GM23248 (cell line): Measurements from ENCODE around the gene TIMM44. TPM values are rescaled to one million over a fixed set of nuclear protein-coding genes. Genes with fewer than 3 reads are reported as not detected.
A peak's percentile ranks its signal among the peaks of the same experiment; 100 is the strongest.

ENCODE experiments used
- DNase-seq: peaks from one replicate; pipeline ENCODE4 v3.0.0-alpha.2; 2015
- H2AFZ ChIP-seq: fragments of 200-600 bp; sonication (generic); 2 replicates; pipeline ENCODE4 v1.6.1; 2016; ENCODE audit warnings: antibody characterized with exemption
- H3F3A ChIP-seq: fragments of 200-600 bp; sonication (generic); 2 replicates; pipeline ENCODE4 v1.6.1; 2016; ENCODE audit warnings: mild to moderate bottlenecking, antibody characterized with exemption, mixed run types; ENCODE audit not compliant: insufficient read depth
- H3K27ac ChIP-seq: fragments of 200-600 bp; sonication (generic); 2 replicates; pipeline ENCODE4 v1.5.1; 2016; ENCODE audit warnings: mild to moderate bottlenecking
- H3K27me3 ChIP-seq: fragments of 200-600 bp; sonication (generic); replicated peaks from 2 replicates; pipeline ENCODE4 v1.6.1; 2016; ENCODE audit warnings: mild to moderate bottlenecking; ENCODE audit not compliant: insufficient read depth
- H3K36me3 ChIP-seq: fragments of 200-600 bp; sonication (generic); 2 replicates; pipeline ENCODE4 v1.6.1; 2016; ENCODE audit warnings: low read depth, mild to moderate bottlenecking
- H3K4me1 ChIP-seq: fragments of 200-600 bp; sonication (generic); 2 replicates; pipeline ENCODE4 v1.6.1; 2016; ENCODE audit warnings: mild to moderate bottlenecking; ENCODE audit not compliant: insufficient read depth
- H3K4me2 ChIP-seq: fragments of 200-600 bp; sonication (generic); one replicate; pipeline ENCODE4 v1.6.1; 2016; ENCODE audit warnings: mild to moderate bottlenecking; ENCODE audit not compliant: unreplicated experiment
- H3K4me3 ChIP-seq: fragments of 200-600 bp; sonication (generic); 2 replicates; pipeline ENCODE4 v1.5.1; 2016; ENCODE audit warnings: mild to moderate bottlenecking
- H3K79me2 ChIP-seq: fragments of 200-600 bp; sonication (generic); 2 replicates; pipeline ENCODE4 v1.6.1; 2016; ENCODE audit warnings: mild to moderate bottlenecking; ENCODE audit not compliant: insufficient read depth
- H3K9ac ChIP-seq: fragments of 200-600 bp; sonication (generic); 2 replicates; pipeline ENCODE4 v1.6.1; 2016; ENCODE audit warnings: mild to moderate bottlenecking
- H3K9me2 ChIP-seq: fragments of 200-600 bp; sonication (generic); 2 replicates; pipeline ENCODE4 v1.6.1; 2016; ENCODE audit warnings: mixed run types, mild to moderate bottlenecking, moderate library complexity; ENCODE audit not compliant: insufficient read depth
- H3K9me3 ChIP-seq: fragments of 200-600 bp; sonication (generic); one replicate; pipeline ENCODE4 v1.6.1; 2017; ENCODE audit warnings: low read depth
- H4K20me1 ChIP-seq: fragments of 200-600 bp; sonication (generic); 2 replicates; pipeline ENCODE4 v1.6.0; 2016; ENCODE audit not compliant: insufficient read depth
- EZH2 ChIP-seq: fragments of 200-600 bp; sonication (generic); IDR thresholded peaks from 2 replicates; pipeline ENCODE4 v1.6.1; 2018; ENCODE audit warnings: antibody characterized with exemption, mild to moderate bottlenecking; ENCODE audit not compliant: insufficient read depth, poor library complexity, severe bottlenecking
- EZH2phosphoT487 ChIP-seq: fragments of 200-600 bp; sonication (generic); IDR thresholded peaks from 2 replicates; pipeline ENCODE4 v1.6.1; 2018; ENCODE audit warnings: antibody characterized with exemption, moderate library complexity, mild to moderate bottlenecking, low read depth; ENCODE audit not compliant: insufficient read depth
- WGBS, 2 experiments: methylation state at CpG; one replicate each; pipeline ENCODE4 v1.1.6; 2015 to 2017; ENCODE audit warnings: low lambda C conversion rate in 2 of 2, low coverage in 1 of 2; ENCODE audit errors: missing lambda C conversion rate in 2 of 2; 5-methylcytosine and 5-hydroxymethylcytosine counted together
- in situ Hi-C: fragments of 300-500 bp; cut with MboI; formaldehyde crosslinking; loops from 2 replicates; pipeline ENCODE4 v1.15.0; 2020
- polyA plus RNA-seq: library from polyadenylated mRNA; unstranded; fragments of >200 nt; fragmentation: Nextera tagmentation; extraction: Ambion mirVana; gene quantifications from 2 replicates; pipeline ENCODE4 v1.2.1, GENCODE V29; 2016
- total RNA-seq: library from RNA; depleted of rRNA; stranded (reverse); fragments of >200 nt; shearing (Covaris generic); gene quantifications from 2 replicates; pipeline ENCODE4 v1.2.3, GENCODE V29; 2014

Gene TIMM44
- total and polyA plus RNA-seq, 2 experiments from 2014 or later, result 25.8 to 53.1 TPM

- H3K4me3 ChIP-seq, result no peak overlapping the region
- H3K27ac ChIP-seq, result no peak overlapping the region
- H3K4me2 ChIP-seq, result no peak overlapping the region
- no peaks in the 10 kb centered on the region for H3F3A ChIP-seq
- H3K79me2 ChIP-seq, result no peaks in the 10 kb centered on the region
- no peak overlapping the region for H3K9ac ChIP-seq
- H3K36me3 ChIP-seq, result peaks cover 3% of the 10 kb centered on the region; the same call in 1 of the 2 replicates
- no peaks in the 10 kb centered on the region for H3K9me2 ChIP-seq
- no peaks in the 10 kb centered on the region for H4K20me1 ChIP-seq
- no peak overlapping the region for H2AFZ ChIP-seq
- WGBS, 2 experiments, result 93 to 94% methylated on average over 11 of the region's 11 CpGs
- in situ Hi-C loops, result loop anchor here (10.0 kb wide), 1 partner anchor 275 kb away; no protein-coding TSS in a partner anchor
- H3K27me3 ChIP-seq, result no peaks in the 10 kb centered on the region
- no peak for TF ChIP-seq EZH2phosphoT487
- DNase-seq, result no peak
- H3K9me3 ChIP-seq, result no peaks in the 10 kb centered on the region
- no peaks in the 10 kb centered on the region for H3K4me1 ChIP-seq
These were observed 26.1 kb upstream of the TIMM44 start for GRCh38 chr19:7969555-7969939.

- peaks cover 3% of the 10 kb centered on the region; the same call in 1 of the 2 replicates for H3K36me3 ChIP-seq
- no peaks in the 10 kb centered on the region for H3F3A ChIP-seq
- TF ChIP-seq EZH2phosphoT487 (no peak), EZH2 (no peak)
- H2AFZ ChIP-seq, result no peak overlapping the region
- no peaks in the 10 kb centered on the region for H4K20me1 ChIP-seq
- H3K79me2 ChIP-seq, result no peaks in the 10 kb centered on the region
- H3K27ac ChIP-seq, result no peak overlapping the region
- peak; percentile 47 for DNase-seq
- H3K4me1 ChIP-seq, result no peaks in the 10 kb centered on the region
- H3K4me2 ChIP-seq, result no peak overlapping the region
- H3K9ac ChIP-seq, result no peak overlapping the region
- in situ Hi-C loops, result loop anchor here (10.0 kb wide), 1 partner anchor 276 kb away; no protein-coding TSS in a partner anchor
- H3K27me3 ChIP-seq, result no peaks in the 10 kb centered on the region
- no peak overlapping the region for H3K4me3 ChIP-seq
- H3K9me3 ChIP-seq, result no peaks in the 10 kb centered on the region
- 84 to 88% methylated on average over 20 of the region's 20 CpGs for WGBS, 2 experiments
- no peaks in the 10 kb centered on the region for H3K9me2 ChIP-seq
These were observed 25.5 kb upstream of the TIMM44 start for GRCh38 chr19:7968796-7969554.

- no peaks in the 10 kb centered on the region for H3K27me3 ChIP-seq
- H3F3A ChIP-seq, result no peaks in the 10 kb centered on the region
- no peaks in the 10 kb centered on the region for H3K4me1 ChIP-seq
- H3K79me2 ChIP-seq, result no peaks in the 10 kb centered on the region
- H2AFZ ChIP-seq, result no peak overlapping the region
- no peak overlapping the region for H3K9ac ChIP-seq
- H3K9me3 ChIP-seq, result no peaks in the 10 kb centered on the region
- H3K9me2 ChIP-seq, result no peaks in the 10 kb centered on the region
- H3K36me3 ChIP-seq, result 0 out of 2 replicates have a peak, but pooled peaks cover 3% of the 10 kb centered on the region
- 92 to 93% methylated on average over 15 of the region's 15 CpGs for WGBS, 2 experiments
- no peak for TF ChIP-seq EZH2phosphoT487
- no peak for TF ChIP-seq EZH2
- no peak overlapping the region for H3K4me2 ChIP-seq
- H3K27ac ChIP-seq, result no peak overlapping the region
- no peak overlapping the region for H3K4me3 ChIP-seq
- no peaks in the 10 kb centered on the region for H4K20me1 ChIP-seq
- in situ Hi-C loops, result loop anchor here (10.0 kb wide), 1 partner anchor 277 kb away; no protein-coding TSS in a partner anchor
- DNase-seq, result no peak
These were observed 24.7 kb upstream of the TIMM44 start for GRCh38 chr19:7968008-7968795.

- Histone ChIP-seq H2AFZ (no peak overlapping the region), H3K9me3 (no peaks in the 10 kb centered on the region), H3K9me2 (no peaks in the 10 kb centered on the region), H3K4me3 (no peak overlapping the region), H3K27ac (no peak overlapping the region), H4K20me1 (no peaks in the 10 kb centered on the region), H3F3A (no peaks in the 10 kb centered on the region), H3K27me3 (no peaks in the 10 kb centered on the region), H3K9ac (no peak overlapping the region), H3K36me3 (peaks cover 6% of the 10 kb centered on the region; the same call in 1 of the 2 replicates), H3K4me2 (no peak overlapping the region), H3K79me2 (no peaks in the 10 kb centered on the region), H3K4me1 (no peaks in the 10 kb centered on the region)
- TF ChIP-seq EZH2phosphoT487 (no peak), EZH2 (no peak)
- in situ Hi-C loops, result loop anchor here (10.0 kb wide), 1 partner anchor 279 kb away; no protein-coding TSS in a partner anchor
- DNase-seq, result no peak
- WGBS, 2 experiments, result 88 to 91% methylated on average over 12 of the region's 12 CpGs
These were observed 22.6 kb upstream of the TIMM44 start for GRCh38 chr19:7965921-7966665.
